Measurements from ENCODE around the gene NRIP3. TPM values are rescaled to one million over a fixed set of nuclear protein-coding genes. Genes with fewer than 3 reads are reported as not detected.

Gene NRIP3
- total and polyA plus RNA-seq, 11 donors = 0.23 to 3.4 (median 0.58) TPM

DNA sequence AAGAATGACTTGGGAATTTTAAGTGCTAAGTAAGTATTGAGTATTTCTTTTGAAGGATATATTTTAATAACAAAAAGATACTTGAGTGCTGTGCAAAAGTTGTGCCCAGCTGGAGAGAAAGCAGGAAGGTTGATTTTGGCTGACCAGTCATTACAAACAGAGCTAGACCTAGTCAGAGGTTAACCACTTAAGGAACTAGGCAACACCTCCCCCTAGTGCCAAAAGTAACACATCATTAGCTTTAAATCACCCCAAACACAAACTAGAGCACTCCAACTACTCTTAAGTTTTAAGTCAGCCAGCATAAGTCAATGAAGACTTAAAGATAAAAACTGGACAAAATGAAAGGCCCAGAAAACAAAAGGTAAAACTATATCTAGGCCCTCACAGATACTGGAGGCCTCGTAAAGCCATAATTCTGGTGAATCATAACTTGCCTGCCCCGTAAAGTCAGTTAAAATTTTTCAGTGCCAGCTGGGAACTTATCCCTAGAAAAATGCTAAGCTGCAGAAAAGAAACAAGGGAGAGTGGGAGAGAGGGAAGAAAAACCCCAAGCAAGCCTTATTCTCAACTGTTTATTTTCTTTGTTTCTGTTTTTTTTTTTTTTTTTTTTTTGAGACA, 44.1 kb downstream of the NRIP3 start:
- Histone ChIP-seq H3K27me3 (no peaks in the 10 kb centered on the region), H3K4me3 (peak overlapping the region in 1 of 12 donors; percentile 10), H3K36me3 (peaks cover 0 to 42% (median 27%) of the 10 kb centered on the region in 9 donors), H3K4me1 (peaks cover 0 to 30% (median 25%) of the 10 kb centered on the region in 12 donors), H3K27ac (peak overlapping the region in 5 of 12 donors; percentile 2 to 50 (median 19)), H3K9me3 (no peaks in the 10 kb centered on the region)
- TF ChIP-seq, protein P1, sequence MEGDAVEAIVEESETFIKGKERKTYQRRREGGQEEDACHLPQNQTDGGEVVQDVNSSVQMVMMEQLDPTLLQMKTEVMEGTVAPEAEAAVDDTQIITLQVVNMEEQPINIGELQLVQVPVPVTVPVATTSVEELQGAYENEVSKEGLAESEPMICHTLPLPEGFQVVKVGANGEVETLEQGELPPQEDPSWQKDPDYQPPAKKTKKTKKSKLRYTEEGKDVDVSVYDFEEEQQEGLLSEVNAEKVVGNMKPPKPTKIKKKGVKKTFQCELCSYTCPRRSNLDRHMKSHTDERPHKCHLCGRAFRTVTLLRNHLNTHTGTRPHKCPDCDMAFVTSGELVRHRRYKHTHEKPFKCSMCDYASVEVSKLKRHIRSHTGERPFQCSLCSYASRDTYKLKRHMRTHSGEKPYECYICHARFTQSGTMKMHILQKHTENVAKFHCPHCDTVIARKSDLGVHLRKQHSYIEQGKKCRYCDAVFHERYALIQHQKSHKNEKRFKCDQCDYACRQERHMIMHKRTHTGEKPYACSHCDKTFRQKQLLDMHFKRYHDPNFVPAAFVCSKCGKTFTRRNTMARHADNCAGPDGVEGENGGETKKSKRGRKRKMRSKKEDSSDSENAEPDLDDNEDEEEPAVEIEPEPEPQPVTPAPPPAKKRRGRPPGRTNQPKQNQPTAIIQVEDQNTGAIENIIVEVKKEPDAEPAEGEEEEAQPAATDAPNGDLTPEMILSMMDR (IDR thresholded peaks at IDR 0.05) = peak; percentile 36 to 73 (median 58)
- no peak for TF ChIP-seq POLR2A (IDR thresholded peaks at IDR 0.05)
- ATAC-seq = peak in 3 of 4 donors; percentile 27 to 31 (median 30)
- 14 to 56% (median 42%) methylated on average over 2 of the region's 2 CpGs for WGBS, 4 donors
- peak in 2 of 5 donors; percentile 31 to 38 for DNase-seq
- intact Hi-C loops (cut with DNase I) = loop anchor here in 9 of 10 donors (5.0 to 10.0 kb wide), 7 partner anchors 42 to 622 kb away; partner anchors contain the start of genes AKIP1 (in 6 of the 9), RPL27A (in 6 of the 9) and TRIM66 (in 6 of the 9)

DNA sequence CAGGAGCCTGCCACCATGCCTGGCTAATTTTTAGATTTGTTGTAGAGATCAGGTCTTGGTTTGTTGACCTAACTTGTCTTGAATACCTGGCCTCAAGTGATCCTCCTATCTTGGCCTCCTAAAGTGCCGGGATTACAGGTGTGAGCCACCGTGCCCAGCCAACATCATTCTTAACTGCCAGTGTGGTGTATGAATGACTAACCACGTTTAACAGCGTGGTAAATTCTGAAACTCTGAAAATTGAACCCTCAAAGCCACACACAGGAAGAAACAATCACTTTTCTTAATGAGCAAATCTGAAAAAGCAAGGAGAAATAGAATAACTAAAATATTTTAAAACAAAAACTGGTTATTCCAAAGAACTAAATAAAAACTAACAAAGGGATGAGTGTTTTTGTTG, 46.9 kb downstream of the NRIP3 start:
- 89 to 94% (median 92%) methylated on average over 4 of the region's 4 CpGs for WGBS, 4 donors
- Histone ChIP-seq H3K4me3 (no peak overlapping the region), H3K9me3 (no peaks in the 10 kb centered on the region), H3K27me3 (no peaks in the 10 kb centered on the region), H3K36me3 (peaks cover 0 to 70% (median 54%) of the 10 kb centered on the region in 9 donors), H3K4me1 (peaks cover 0 to 16% (median 10%) of the 10 kb centered on the region in 12 donors), H3K27ac (no peak overlapping the region)
- ATAC-seq (no peak), DNase-seq (no peak)
- TF ChIP-seq POLR2A (IDR thresholded peaks at IDR 0.05) = no peak
- TF ChIP-seq, protein P1 (IDR thresholded peaks at IDR 0.05) = no peak
- intact Hi-C loops (cut with DNase I) = loop anchor here in 4 of 10 donors (5.0 to 10.0 kb wide), 4 partner anchors 40 to 620 kb away; partner anchors contain the start of genes RPL27A (in 1 of the 4) and TRIM66 (in 1 of the 4)

DNA sequence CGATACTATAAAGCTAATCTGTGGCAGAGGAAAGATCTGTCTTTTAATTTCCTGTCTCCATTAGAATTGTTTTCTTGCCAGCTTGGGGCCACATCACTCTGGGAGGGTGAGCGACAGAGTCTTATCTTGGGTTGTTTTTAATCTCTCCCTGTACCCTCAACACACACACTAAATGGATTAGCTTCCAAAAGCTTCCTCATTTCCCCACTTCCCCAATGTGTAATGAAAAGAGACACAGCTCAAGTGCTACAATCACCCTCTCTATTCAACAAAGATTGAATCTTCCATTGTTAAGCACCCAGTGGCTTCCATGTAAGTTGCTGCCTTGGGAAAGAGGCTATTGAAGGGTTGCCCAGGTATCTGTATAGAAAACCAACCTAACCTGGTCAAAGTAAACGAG, 54.9 kb downstream of the NRIP3 start:
- Histone ChIP-seq H3K9me3 (no peaks in the 10 kb centered on the region), H3K27me3 (no peaks in the 10 kb centered on the region), H3K27ac (no peak overlapping the region), H3K4me3 (no peak overlapping the region), H3K36me3 (peaks cover 0 to 78% (median 64%) of the 10 kb centered on the region in 9 donors), H3K4me1 (no peaks in the 10 kb centered on the region)
- TF ChIP-seq, protein P1 (IDR thresholded peaks at IDR 0.05) = no peak
- TF ChIP-seq POLR2A (IDR thresholded peaks at IDR 0.05) = no peak
- ATAC-seq (no peak), DNase-seq (no peak)
- intact Hi-C loops (cut with DNase I) = loop anchor here in 1 of 10 donors (10.0 kb wide), 1 partner anchor 714 kb away; no protein-coding TSS in a partner anchor
- WGBS, 4 donors = 66 to 70% (median 66%) methylated on average over 3 of the region's 3 CpGs

DNA sequence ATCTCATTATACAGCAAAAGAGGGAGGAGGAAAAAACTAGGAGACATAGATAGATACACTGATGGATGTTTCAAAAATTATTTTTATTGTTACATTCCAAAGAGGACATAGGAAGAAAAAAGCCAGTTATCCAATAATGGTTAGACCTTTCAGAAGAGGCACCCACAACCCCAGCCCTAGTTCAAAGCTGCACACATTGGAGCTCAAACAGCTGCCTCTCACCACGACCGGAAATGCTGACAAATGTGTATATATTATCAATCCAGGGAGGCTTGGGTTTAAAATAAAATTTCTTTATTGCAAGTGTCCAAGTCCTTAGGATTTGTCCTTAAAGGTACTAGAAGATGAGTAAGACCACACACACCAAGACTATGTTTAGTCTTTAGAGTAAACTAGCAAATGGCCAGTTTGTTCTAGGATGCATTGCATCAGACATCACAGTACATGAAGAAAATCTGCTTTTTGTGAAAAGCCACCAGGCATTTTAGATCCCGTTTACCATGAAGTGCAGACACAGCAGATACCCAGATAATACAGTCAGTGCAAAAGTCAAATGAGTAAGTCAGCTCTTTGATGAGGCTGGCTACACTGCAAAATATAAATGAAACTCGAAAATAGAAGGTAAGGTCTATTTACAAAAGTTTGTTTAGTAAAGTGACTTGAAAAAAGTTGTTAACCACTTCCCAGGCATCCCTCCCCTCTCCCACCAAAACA, 56.4 kb downstream of the NRIP3 start:
- no peak for DNase-seq
- TF ChIP-seq, protein P1 (IDR thresholded peaks at IDR 0.05) = no peak
- no peak for TF ChIP-seq POLR2A (IDR thresholded peaks at IDR 0.05)
- ATAC-seq = no peak
- H3K4me3 ChIP-seq = no peak overlapping the region
- H3K4me1 ChIP-seq = no peaks in the 10 kb centered on the region
- no peak overlapping the region for H3K27ac ChIP-seq
- intact Hi-C loops (cut with DNase I) = loop anchor here in 1 of 10 donors (10.0 kb wide), 1 partner anchor 713 kb away; no protein-coding TSS in a partner anchor
- 76 to 83% (median 81%) methylated on average over 4 of the region's 4 CpGs for WGBS, 4 donors
- no peaks in the 10 kb centered on the region for H3K27me3 ChIP-seq
- peaks cover 0 to 63% (median 49%) of the 10 kb centered on the region in 9 donors for H3K36me3 ChIP-seq
- no peaks in the 10 kb centered on the region for H3K9me3 ChIP-seq

Measured in heart left ventricle (tissue), 16 donors.